Calu3 (cell line): ENCODE measurements around the gene LARGE1. TPM values are rescaled to one million over a fixed set of nuclear protein-coding genes. Genes with fewer than 3 reads are reported as not detected.

Experiments
- BruUV-seq: library from RNA; stranded (reverse); fragments of 400-500 nt; replicated peaks from 2 replicates; lab custom pipeline; 2021; lab: Mats Ljungman, UMichigan
- CTCF ChIA-PET: fragments of 300-600 bp; sonication (Branson Sonifier 250); formaldehyde crosslinking; loops from one replicate; lab custom pipeline; 2022; ENCODE audit warnings: antibody characterized with exemption; lab: Charles Lee
- DNase-seq: peaks from one replicate; pipeline ENCODE4 v3.0.0; 2022
- H3K27ac Mint-ChIP-seq: one replicate; pipeline ENCODE4 v1.8.0; 2022; ENCODE audit warnings: mixed read lengths; ENCODE audit not compliant: unreplicated experiment
- H3K27me3 Mint-ChIP-seq: one replicate; pipeline ENCODE4 v1.8.0; 2022; ENCODE audit warnings: mixed read lengths; ENCODE audit not compliant: unreplicated experiment
- H3K36me3 Mint-ChIP-seq: one replicate; pipeline ENCODE4 v1.8.0; 2022; ENCODE audit warnings: mild to moderate bottlenecking, moderate library complexity, mixed read lengths; ENCODE audit not compliant: insufficient read depth, unreplicated experiment
- H3K4me1 Mint-ChIP-seq: one replicate; pipeline ENCODE4 v1.8.0; 2022; ENCODE audit warnings: mild to moderate bottlenecking, low read depth, mixed read lengths; ENCODE audit not compliant: unreplicated experiment
- H3K4me3 Mint-ChIP-seq: one replicate; pipeline ENCODE4 v1.8.0; 2022; ENCODE audit warnings: mild to moderate bottlenecking, low read depth, moderate library complexity, mixed read lengths; ENCODE audit not compliant: unreplicated experiment
- H3K9me3 Mint-ChIP-seq: one replicate; pipeline ENCODE4 v1.8.0; 2022; ENCODE audit warnings: low read depth, mixed read lengths; ENCODE audit not compliant: unreplicated experiment
- CTCF ChIP-seq: fragments of 200-600 bp; IDR thresholded peaks from one replicate; pipeline ENCODE4 v1.8.0; 2022; ENCODE audit warnings: antibody characterized with exemption; ENCODE audit not compliant: unreplicated experiment
- intact Hi-C: fragments of 100-400 bp; cut with micrococcal nuclease; formaldehyde crosslinking; loops from one replicate; pipeline ENCODE4 v1.10.0; 2022; ENCODE audit not compliant: unreplicated experiment
- total RNA-seq: library from RNA; stranded (reverse); gene quantifications from 2 replicates; pipeline ENCODE4 v1.2.3, GENCODE V29; 2022

Gene LARGE1
- total RNA-seq, 1 experiment from 2014 or later, result 11.6 TPM

DNA sequence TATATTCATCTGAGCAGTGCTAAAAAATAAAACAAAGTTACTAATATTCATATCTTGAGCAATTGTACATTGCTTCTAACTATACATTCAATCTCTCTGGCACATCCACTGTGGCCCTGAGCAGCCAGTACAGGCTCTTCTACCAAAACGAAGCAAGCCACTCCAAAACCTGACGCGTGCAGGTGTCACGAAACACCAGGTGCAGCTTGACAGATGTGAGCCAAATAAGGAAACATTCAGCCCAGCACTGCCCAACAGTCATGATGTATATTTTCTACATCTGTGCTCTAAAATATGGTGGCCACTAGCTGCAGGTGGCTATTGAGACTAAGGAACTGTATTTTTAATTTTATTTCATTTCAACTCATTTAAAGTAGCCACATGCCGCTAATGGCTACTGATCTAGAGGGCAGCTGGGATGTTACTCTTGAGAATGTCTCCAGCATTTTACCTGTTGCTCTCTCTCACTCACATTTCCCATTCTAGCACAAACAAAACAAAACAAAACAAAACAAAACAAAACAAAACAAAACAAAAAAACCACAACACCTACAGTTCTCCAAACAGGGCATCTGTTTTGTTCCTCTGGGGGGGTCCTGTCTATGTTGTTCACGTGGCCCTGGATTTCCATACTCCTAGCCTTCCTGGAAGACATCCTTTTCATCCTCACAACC, 77.7 kb downstream of the LARGE1 start:
- intact Hi-C loops, result no loop called here
- no peak overlapping the region for H3K4me3 Mint-ChIP-seq
- no peaks in the 10 kb centered on the region for H3K4me1 Mint-ChIP-seq
- CTCF ChIA-PET, result no interaction called here
- TF ChIP-seq CTCF, result no peak
- no TSS peak for BruUV-seq
- no peak overlapping the region for H3K27ac Mint-ChIP-seq
- no peak for DNase-seq
- no peaks in the 10 kb centered on the region for H3K27me3 Mint-ChIP-seq
- H3K9me3 Mint-ChIP-seq, result peaks cover 8% of the 10 kb centered on the region
- H3K36me3 Mint-ChIP-seq, result no peaks in the 10 kb centered on the region

DNA sequence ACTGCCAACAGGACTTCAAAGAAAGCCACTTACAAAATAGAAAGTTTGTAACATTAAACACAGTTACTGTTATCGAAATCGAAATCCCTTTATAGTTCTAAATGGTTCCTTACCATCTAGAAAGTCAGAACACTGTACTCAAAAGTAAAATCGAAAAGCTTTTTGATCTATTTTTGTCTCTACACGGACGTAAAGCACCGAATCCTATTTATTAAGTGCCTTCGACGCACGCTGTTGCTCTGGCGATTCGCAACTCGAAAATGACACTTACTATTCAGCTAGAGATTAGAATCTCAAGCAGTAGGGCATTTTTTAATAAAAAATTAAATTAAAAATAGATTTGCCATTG, 78.3 kb downstream of the LARGE1 start:
- Mint-ChIP-seq H3K27me3 (no peaks in the 10 kb centered on the region), H3K9me3 (peaks cover 6% of the 10 kb centered on the region), H3K27ac (no peak overlapping the region), H3K4me3 (no peak overlapping the region), H3K36me3 (no peaks in the 10 kb centered on the region), H3K4me1 (no peaks in the 10 kb centered on the region)
- DNase-seq, result no peak
- no TSS peak for BruUV-seq
- CTCF ChIA-PET, result interaction anchor here (0.5 kb wide), 1 partner anchor 20 kb away, joined by 3 read pairs; no protein-coding TSS in a partner anchor
- TF ChIP-seq CTCF, result no peak
- intact Hi-C loops, result no loop called here

GRCh38 chr22:33841281-33842005, 78.8 kb downstream of the LARGE1 start:
- Mint-ChIP-seq H3K27me3 (no peaks in the 10 kb centered on the region), H3K4me3 (no peak overlapping the region), H3K27ac (no peak overlapping the region), H3K4me1 (no peaks in the 10 kb centered on the region), H3K9me3 (peaks cover 4% of the 10 kb centered on the region), H3K36me3 (no peaks in the 10 kb centered on the region)
- BruUV-seq, result no TSS peak
- intact Hi-C loops, result no loop called here
- no peak for TF ChIP-seq CTCF
- DNase-seq, result no peak
- CTCF ChIA-PET, result interaction anchor here (0.5 kb wide), 1 partner anchor 19 kb away, joined by 3 read pairs; no protein-coding TSS in a partner anchor

GRCh38 chr22:33838644-33839043, 81.6 kb downstream of the LARGE1 start:
- no TSS peak for BruUV-seq
- no peaks in the 10 kb centered on the region for H3K27me3 Mint-ChIP-seq
- intact Hi-C loops, result no loop called here
- CTCF ChIA-PET, result no interaction called here
- no peak for TF ChIP-seq CTCF
- H3K9me3 Mint-ChIP-seq, result peaks cover 2% of the 10 kb centered on the region
- DNase-seq, result no peak
- H3K4me1 Mint-ChIP-seq, result no peaks in the 10 kb centered on the region
- no peaks in the 10 kb centered on the region for H3K36me3 Mint-ChIP-seq
- no peak overlapping the region for H3K27ac Mint-ChIP-seq
- no peak overlapping the region for H3K4me3 Mint-ChIP-seq
